ENCODE results near the gene NFIB.

NFIB gene

GRCh38 chr9:14218253-14218652, 95.7 kb downstream of the NFIB start:
- in situ Hi-C loops (cut with MboI; ENCODE audit: low sequenced_read_pairs) = no loop called here

DNA sequence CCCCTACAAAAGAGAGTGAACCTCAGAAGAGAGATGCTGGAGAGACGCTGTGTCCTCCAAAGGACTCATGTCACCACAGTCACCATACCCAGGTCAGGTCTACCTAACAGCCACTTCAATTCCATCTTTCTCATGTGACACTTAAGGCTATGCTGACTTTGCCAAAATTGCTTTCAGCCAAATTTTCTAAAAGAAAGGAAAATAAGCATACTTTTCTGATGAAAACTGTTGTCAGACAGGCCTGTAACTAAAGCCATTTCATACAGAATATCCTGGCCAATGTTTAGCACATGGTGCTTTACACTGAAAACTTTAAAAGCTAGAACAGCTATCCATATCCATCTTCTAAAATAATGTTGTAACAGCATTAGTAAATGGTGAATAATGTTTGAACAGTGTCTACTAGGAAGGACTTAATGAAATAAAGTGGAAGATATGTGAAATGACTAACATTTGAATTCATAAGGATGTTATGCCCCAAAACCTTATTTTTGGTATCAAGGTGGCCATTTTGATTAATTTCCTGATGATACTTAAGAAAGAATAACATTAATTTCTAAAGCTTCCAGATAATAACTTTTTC, 97.2 kb downstream of the NFIB start:
- in situ Hi-C loops (cut with MboI; ENCODE audit: low sequenced_read_pairs) = no loop called here

DNA sequence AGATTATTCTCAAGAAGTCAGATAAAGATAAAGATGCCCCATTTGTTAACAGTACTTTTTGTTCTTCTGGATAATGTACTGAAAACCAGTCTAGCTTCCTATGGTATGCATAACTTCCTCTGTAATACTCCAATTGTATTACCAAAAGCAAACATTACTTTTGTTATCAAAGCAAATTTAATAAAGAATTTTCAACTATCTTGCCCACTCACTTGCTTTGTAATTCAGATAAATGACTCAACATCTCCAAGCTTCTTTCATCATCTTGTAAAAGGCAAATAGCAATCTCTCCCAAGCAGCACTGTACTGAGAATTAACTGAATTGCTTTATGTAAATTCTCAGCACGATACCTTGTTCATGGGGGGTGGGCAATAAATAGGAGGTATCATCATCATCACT, 98.3 kb downstream of the NFIB start:
- in situ Hi-C loops (cut with MboI; ENCODE audit: low sequenced_read_pairs) = no loop called here

- in situ Hi-C loops (cut with MboI; ENCODE audit: low sequenced_read_pairs) = no loop called here
Measured at GRCh38 chr9:14214693-14215092, 99.2 kb downstream of the NFIB start.

- in situ Hi-C loops (cut with MboI; ENCODE audit: low sequenced_read_pairs) = no loop called here
Measured at GRCh38 chr9:14214065-14214684, 99.8 kb downstream of the NFIB start.

GRCh38 chr9:14213504-14213903, 100.4 kb downstream of the NFIB start:
- in situ Hi-C loops (cut with MboI; ENCODE audit: low sequenced_read_pairs) = no loop called here

DNA sequence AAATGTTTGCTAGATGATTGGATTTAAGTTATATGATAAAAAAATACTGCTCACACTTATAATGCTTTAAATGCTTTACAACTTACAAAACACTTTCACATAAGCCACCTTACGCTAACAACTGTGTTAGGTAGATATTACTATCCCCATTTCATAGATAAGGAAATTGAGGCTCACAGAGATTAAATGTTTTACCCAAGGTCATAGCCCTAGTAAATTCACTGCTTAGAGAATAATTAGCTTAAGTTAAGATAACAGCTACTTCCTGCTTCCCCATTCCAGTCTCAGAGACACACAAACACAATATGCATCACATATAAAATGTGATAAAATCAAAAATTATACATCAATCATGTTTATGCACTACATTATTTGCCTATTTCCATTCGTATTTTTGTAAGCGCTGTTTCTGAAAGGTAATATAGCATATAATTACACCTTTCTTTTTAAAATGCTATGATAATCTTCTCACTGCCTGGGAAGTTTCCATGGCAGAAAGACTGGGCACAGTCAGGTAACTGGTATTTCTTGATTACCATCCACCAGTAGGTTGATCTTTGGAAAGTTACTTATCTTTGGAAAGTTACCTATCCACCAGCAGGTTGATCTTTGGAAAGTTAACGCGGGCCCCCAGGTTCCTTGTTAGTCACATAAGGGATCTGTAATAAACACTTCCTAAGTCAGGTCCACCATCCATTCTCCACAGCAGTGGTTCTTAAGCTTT, 101.1 kb downstream of the NFIB start:
- in situ Hi-C loops (cut with MboI; ENCODE audit: low sequenced_read_pairs) = no loop called here

DNA sequence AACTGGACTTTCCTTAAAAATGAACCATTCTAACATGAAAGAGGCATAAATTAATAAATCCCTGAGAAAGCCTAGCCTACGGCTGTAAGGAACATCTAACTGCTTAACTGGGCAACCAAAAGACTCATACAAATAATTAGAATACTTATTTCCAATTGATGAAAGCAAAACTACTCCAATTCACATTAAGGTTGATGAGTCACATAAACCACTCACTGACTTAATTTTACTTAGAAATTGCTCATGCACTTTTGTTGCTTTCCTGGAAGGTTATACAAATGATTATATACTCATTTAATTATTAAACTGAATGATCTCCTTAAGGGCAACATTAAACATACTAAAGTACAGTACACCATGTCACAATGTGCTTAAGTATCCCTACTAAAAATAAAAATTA, 101.9 kb downstream of the NFIB start:
- in situ Hi-C loops (cut with MboI; ENCODE audit: low sequenced_read_pairs) = no loop called here

GRCh38 chr9:14211564-14211963, 102.4 kb downstream of the NFIB start:
- in situ Hi-C loops (cut with MboI; ENCODE audit: low sequenced_read_pairs) = no loop called here

- in situ Hi-C loops (cut with MboI; ENCODE audit: low sequenced_read_pairs) = no loop called here
Measured at GRCh38 chr9:14210428-14210827, 103.5 kb downstream of the NFIB start.

- in situ Hi-C loops (cut with MboI; ENCODE audit: low sequenced_read_pairs) = no loop called here
Measured at GRCh38 chr9:14209399-14210345, 104.3 kb downstream of the NFIB start.

DNA sequence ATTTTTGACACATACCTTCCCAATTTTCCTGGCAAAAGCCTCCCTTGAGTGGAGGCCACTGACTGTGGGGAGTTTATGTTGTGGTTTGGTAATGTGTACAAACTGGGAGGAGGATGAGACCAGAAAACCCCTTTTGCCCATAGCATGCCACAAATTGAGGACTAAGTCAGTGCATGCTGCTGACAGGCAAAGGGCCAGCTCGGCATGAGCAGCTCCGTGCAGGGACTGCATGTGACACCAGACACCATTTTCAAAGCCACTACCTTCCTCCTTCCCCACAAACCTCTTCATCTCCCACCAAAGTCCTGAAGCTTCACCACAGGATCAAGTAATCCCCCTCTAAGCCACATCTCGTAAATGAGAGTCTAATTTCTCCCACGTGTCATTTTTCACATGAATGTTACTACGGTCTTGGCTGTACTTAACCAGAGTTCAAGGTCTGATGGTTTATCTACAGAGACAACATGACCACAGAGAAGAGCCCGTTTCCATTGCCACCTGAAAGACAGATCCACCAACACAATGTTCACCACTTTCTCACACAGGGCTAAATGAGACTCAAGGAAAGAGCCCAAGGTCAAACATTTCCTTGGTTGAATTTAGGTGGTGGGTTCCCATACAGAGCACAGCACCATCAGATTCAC, 106.5 kb downstream of the NFIB start:
- in situ Hi-C loops (cut with MboI; ENCODE audit: low sequenced_read_pairs) = no loop called here

DNA sequence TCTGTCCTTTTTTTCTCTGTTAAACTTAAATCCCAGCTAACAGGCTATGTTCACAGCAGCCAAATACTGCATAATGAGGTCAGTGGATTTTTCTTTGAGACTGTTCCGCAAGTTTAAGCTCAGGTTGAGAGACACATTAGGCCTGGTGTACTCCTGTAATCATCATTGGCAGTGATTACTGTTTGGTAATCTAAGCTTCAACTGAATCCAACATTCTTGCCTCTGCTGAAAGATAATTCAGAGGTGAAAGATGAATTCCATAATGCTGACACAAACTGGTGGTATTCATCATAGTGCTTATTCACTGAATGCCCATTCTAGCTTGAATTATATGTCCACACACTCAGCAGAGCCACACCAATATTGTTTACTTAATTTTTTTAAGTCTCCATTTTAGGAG, 108.5 kb downstream of the NFIB start:
- in situ Hi-C loops (cut with MboI; ENCODE audit: low sequenced_read_pairs) = no loop called here

GRCh38 chr9:14203356-14204056, 110.4 kb downstream of the NFIB start:
- in situ Hi-C loops (cut with MboI; ENCODE audit: low sequenced_read_pairs) = no loop called here

DNA sequence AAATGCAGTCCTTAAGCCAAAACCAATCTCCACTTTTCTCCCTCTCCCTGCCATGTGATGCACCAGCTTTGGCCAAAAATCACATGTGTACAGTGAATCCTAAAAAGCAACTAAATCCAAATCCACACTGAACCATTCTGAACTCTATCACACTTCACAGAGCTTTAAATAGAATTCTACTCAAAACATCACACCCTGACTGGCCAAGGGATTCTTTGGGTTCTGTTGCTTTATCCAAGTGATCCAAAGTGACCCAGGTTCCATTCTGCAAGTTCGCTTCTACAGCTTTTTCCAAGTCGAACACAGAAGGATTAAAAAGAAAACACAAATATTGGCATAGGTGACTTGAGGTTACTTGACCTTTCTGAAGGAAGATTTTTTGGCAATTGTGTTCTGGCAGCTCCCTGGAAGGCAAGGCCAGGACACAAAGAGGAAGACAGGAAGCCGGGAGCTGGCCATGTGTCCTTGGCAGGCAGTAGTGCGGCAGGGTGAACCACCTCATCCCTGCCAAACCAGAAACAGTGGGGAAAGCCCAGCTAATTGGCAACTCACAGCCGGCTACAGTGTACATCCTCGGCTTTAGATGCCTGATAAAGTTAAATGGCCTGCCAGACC, 115.0 kb downstream of the NFIB start:
- in situ Hi-C loops (cut with MboI; ENCODE audit: low sequenced_read_pairs) = no loop called here

GRCh38 chr9:14198047-14198840, 115.7 kb downstream of the NFIB start:
- in situ Hi-C loops (cut with MboI; ENCODE audit: low sequenced_read_pairs) = no loop called here

DNA sequence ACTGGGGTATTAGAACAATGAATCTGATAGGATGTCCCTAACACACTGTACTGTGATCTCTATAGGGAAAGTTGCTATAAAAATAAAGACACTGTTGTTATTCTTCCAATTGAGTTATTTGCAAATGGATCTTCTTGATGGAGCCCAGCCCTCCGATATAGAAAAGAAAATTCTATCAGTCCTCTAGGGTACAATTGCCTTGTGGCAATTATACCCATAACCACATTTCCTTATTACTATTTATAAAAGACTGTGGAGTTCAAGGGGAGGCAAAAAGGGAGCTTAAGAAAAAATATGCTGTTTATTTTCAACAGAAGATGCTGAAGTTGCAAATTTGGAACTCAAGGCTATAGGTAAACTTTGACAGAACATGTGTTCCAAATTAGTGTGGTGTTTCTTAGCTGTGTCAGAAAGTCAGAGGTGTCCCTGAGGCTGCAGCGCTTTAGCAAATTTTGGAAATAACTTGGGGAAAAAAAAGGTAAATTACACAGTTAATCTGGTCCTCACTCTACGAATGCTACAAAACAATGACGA, 116.5 kb downstream of the NFIB start:
- in situ Hi-C loops (cut with MboI; ENCODE audit: low sequenced_read_pairs) = no loop called here

- in situ Hi-C loops (cut with MboI; ENCODE audit: low sequenced_read_pairs) = no loop called here
Measured at GRCh38 chr9:14193328-14193990, 120.5 kb downstream of the NFIB start.

Data from HL-60/S4 treated with retinoic acid at 250 ng/mL for 4 days and 3 days (cell line).